Astrocyte (in vitro differentiated cells and primary cell): ENCODE results near the gene KDSR.

Experiments
- EZH2 ChIP-seq: IDR thresholded peaks from 2 replicates; pipeline ENCODE4 v1.6.1; 2012; ENCODE audit warnings: mild to moderate bottlenecking, low read length, inconsistent platforms; ENCODE audit not compliant: insufficient read depth
- TF ChIP-seq, protein P1 (sequence below): IDR thresholded peaks from 2 replicates; pipeline ENCODE4 v1.5.1; 2011; ENCODE audit warnings: low read depth, mild to moderate bottlenecking, inconsistent platforms, low read length, moderate library complexity; ENCODE audit not compliant: insufficient read depth

DNA sequence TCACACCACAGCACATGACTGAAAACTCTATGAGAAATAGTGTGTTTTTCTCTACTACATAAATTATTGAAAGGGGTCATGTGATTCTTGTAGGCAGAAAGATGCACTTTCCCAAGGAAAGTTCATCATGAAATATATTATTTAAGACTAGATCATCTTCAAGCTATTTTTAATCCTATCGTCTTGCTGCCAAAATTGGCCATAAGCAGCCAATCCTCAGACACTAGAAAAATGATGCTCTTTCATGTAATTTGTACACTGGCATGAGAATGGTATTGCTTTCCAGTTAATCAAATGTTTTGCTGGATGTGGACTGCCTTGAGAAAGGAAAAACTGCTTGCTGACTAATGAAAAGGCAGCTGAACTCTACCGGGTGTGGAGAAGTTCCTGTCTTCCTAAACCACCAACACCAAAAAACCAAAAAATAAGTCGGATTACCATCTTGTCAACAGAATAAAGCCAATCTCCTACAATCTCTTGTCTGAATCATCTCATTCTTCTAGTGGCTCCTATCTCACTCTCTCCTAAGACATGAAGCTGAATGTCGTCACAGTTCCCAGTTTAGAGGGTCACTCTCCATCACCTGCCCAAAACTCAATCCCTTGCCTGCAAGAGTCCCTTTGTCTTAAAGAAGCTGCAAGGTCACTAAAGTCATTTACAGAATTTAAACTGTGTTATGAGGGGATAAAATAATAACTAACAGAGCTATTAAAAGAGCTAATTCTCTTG, 52.8 kb downstream of the KDSR start:
- TF ChIP-seq, protein P1, sequence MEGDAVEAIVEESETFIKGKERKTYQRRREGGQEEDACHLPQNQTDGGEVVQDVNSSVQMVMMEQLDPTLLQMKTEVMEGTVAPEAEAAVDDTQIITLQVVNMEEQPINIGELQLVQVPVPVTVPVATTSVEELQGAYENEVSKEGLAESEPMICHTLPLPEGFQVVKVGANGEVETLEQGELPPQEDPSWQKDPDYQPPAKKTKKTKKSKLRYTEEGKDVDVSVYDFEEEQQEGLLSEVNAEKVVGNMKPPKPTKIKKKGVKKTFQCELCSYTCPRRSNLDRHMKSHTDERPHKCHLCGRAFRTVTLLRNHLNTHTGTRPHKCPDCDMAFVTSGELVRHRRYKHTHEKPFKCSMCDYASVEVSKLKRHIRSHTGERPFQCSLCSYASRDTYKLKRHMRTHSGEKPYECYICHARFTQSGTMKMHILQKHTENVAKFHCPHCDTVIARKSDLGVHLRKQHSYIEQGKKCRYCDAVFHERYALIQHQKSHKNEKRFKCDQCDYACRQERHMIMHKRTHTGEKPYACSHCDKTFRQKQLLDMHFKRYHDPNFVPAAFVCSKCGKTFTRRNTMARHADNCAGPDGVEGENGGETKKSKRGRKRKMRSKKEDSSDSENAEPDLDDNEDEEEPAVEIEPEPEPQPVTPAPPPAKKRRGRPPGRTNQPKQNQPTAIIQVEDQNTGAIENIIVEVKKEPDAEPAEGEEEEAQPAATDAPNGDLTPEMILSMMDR: no peak
- TF ChIP-seq EZH2: no peak
